Chondrocyte (in vitro differentiated cells): ENCODE measurements around the gene AMOTL2. TPM values are rescaled to one million over a fixed set of nuclear protein-coding genes. Genes with fewer than 3 reads are reported as not detected.

Experiments used
- DNase-seq: peaks from one replicate; pipeline ENCODE4 v3.0.0; 2021; ENCODE audit warnings: mixed read lengths, low spot score
- H3K27ac Mint-ChIP-seq: one replicate; pipeline ENCODE4 v1.8.0; 2021; ENCODE audit warnings: mild to moderate bottlenecking, moderate library complexity, mixed read lengths; ENCODE audit not compliant: unreplicated experiment
- H3K27me3 Mint-ChIP-seq: 2 replicates; pipeline ENCODE4 v1.8.0; 2021; ENCODE audit warnings: low read depth, mixed read lengths
- H3K36me3 Mint-ChIP-seq: 2 replicates; pipeline ENCODE4 v1.8.0; 2021; ENCODE audit warnings: low read depth, mixed read lengths
- H3K4me1 Mint-ChIP-seq: 2 replicates; pipeline ENCODE4 v1.8.0; 2021; ENCODE audit warnings: low read depth, mild to moderate bottlenecking, mixed read lengths
- H3K4me3 Mint-ChIP-seq: one replicate; pipeline ENCODE4 v1.8.0; 2021; ENCODE audit warnings: mild to moderate bottlenecking, moderate library complexity, mixed read lengths; ENCODE audit not compliant: unreplicated experiment
- H3K9me3 Mint-ChIP-seq: 2 replicates; pipeline ENCODE4 v1.8.0; 2021; ENCODE audit warnings: low read depth, mixed read lengths
- CTCF ChIP-seq: fragments of 200-600 bp; sonication (generic); IDR thresholded peaks from 2 replicates; pipeline ENCODE4 v1.5.0; 2021; ENCODE audit warnings: antibody characterized with exemption, mild to moderate bottlenecking, moderate library complexity
- total RNA-seq: library from RNA; stranded (reverse); gene quantifications from 3 replicates; pipeline ENCODE4 v1.2.1, GENCODE V29; 2021

AMOTL2 gene
- total RNA-seq, 1 donor from 2014 or later = 259 TPM

- no peak overlapping the region for H3K4me3 Mint-ChIP-seq
Measured at GRCh38 chr3:134328147-134328591, 46.1 kb downstream of the AMOTL2 start.

GRCh38 chr3:134327594-134327975 lies 46.7 kb downstream of the AMOTL2 start:
- TF ChIP-seq CTCF = no peak

More at GRCh38 chr3:134328147-134328591, 46.1 kb downstream of the AMOTL2 start:
- Mint-ChIP-seq H3K9me3 (no peaks in the 10 kb centered on the region), H3K27me3 (no peaks in the 10 kb centered on the region), H3K27ac (peak overlapping the region; percentile 97), H3K4me1 (peaks cover 95% of the 10 kb centered on the region), H3K36me3 (no peaks in the 10 kb centered on the region)
- TF ChIP-seq CTCF = no peak
- DNase-seq = no peak

GRCh38 chr3:134326760-134327593 lies 47.3 kb downstream of the AMOTL2 start:
- no peak for TF ChIP-seq CTCF
- no peaks in the 10 kb centered on the region for H3K27me3 Mint-ChIP-seq
- no peak for DNase-seq
- H3K27ac Mint-ChIP-seq = peak overlapping the region; percentile 97
- H3K4me3 Mint-ChIP-seq = no peak overlapping the region
- no peaks in the 10 kb centered on the region for H3K36me3 Mint-ChIP-seq
- H3K4me1 Mint-ChIP-seq = peaks cover 87% of the 10 kb centered on the region
- H3K9me3 Mint-ChIP-seq = no peaks in the 10 kb centered on the region

More at GRCh38 chr3:134327594-134327975, 46.7 kb downstream of the AMOTL2 start:
- Mint-ChIP-seq H3K4me1 (peaks cover 93% of the 10 kb centered on the region), H3K27me3 (no peaks in the 10 kb centered on the region), H3K9me3 (no peaks in the 10 kb centered on the region), H3K27ac (peak overlapping the region; percentile 97), H3K4me3 (no peak overlapping the region), H3K36me3 (no peaks in the 10 kb centered on the region)
- no peak for DNase-seq

GRCh38 chr3:134326126-134326525 lies 48.1 kb downstream of the AMOTL2 start:
- H3K9me3 Mint-ChIP-seq = no peaks in the 10 kb centered on the region
- no peak for TF ChIP-seq CTCF
- H3K27ac Mint-ChIP-seq = peak overlapping the region; percentile 97
- H3K36me3 Mint-ChIP-seq = no peaks in the 10 kb centered on the region
- H3K4me1 Mint-ChIP-seq = peaks cover 81% of the 10 kb centered on the region
- no peak overlapping the region for H3K4me3 Mint-ChIP-seq
- no peaks in the 10 kb centered on the region for H3K27me3 Mint-ChIP-seq
- DNase-seq = no peak

GRCh38 chr3:134325706-134326105 lies 48.5 kb downstream of the AMOTL2 start:
- Mint-ChIP-seq H3K4me1 (peaks cover 81% of the 10 kb centered on the region), H3K9me3 (no peaks in the 10 kb centered on the region)
- TF ChIP-seq CTCF = no peak

More at GRCh38 chr3:134325706-134326105, 48.5 kb downstream of the AMOTL2 start:
- Mint-ChIP-seq H3K36me3 (no peaks in the 10 kb centered on the region), H3K4me3 (no peak overlapping the region), H3K27ac (peak overlapping the region; percentile 97), H3K27me3 (no peaks in the 10 kb centered on the region)
- DNase-seq = no peak
